Neural progenitor cell (in vitro differentiated cells): Measurements from ENCODE around the gene CNTNAP2. TPM values are rescaled to one million over a fixed set of nuclear protein-coding genes. Genes with fewer than 3 reads are reported as not detected.

Source experiments
- DNase-seq: peaks from one replicate; pipeline ENCODE4 v3.0.0-alpha.2; 2016; ENCODE audit warnings: low spot score
- H2AFZ ChIP-seq: fragments of 200-600 bp; sonication (generic); replicated peaks from 2 replicates; pipeline ENCODE4 v1.6.1; 2016; ENCODE audit warnings: antibody characterized with exemption
- H3F3A ChIP-seq: fragments of 200-600 bp; sonication (generic); 2 replicates; pipeline ENCODE4 v1.6.1; 2016; ENCODE audit warnings: antibody characterized with exemption, low read depth
- H3K27ac ChIP-seq: fragments of 200-600 bp; sonication (generic); 2 replicates; pipeline ENCODE4 v1.5.1; 2016; ENCODE audit warnings: mild to moderate bottlenecking
- H3K27me3 ChIP-seq: fragments of 200-600 bp; sonication (generic); 2 replicates; pipeline ENCODE4 v1.6.1; 2016; ENCODE audit warnings: mild to moderate bottlenecking, moderate library complexity
- H3K36me3 ChIP-seq: fragments of 200-600 bp; sonication (generic); 2 replicates; pipeline ENCODE4 v1.5.1; 2016
- H3K4me1 ChIP-seq: fragments of 200-600 bp; sonication (generic); 2 replicates; pipeline ENCODE4 v1.6.1; 2016; ENCODE audit warnings: mixed run types
- H3K4me2 ChIP-seq: fragments of 200-600 bp; sonication (generic); 2 replicates; pipeline ENCODE4 v1.6.1; 2016
- H3K4me3 ChIP-seq: fragments of 200-600 bp; sonication (generic); 2 replicates; pipeline ENCODE4 v1.5.1; 2016
- H3K79me2 ChIP-seq: fragments of 200-600 bp; sonication (generic); 2 replicates; pipeline ENCODE4 v1.6.1; 2016; ENCODE audit warnings: low read depth
- H3K9ac ChIP-seq: fragments of 200-600 bp; sonication (generic); 2 replicates; pipeline ENCODE4 v1.6.1; 2016
- H3K9me3 ChIP-seq: fragments of 200-600 bp; sonication (generic); 2 replicates; pipeline ENCODE4 v1.5.1; 2016; ENCODE audit warnings: low read depth
- H4K20me1 ChIP-seq: fragments of 200-600 bp; sonication (generic); 2 replicates; pipeline ENCODE4 v1.6.1; 2016; ENCODE audit warnings: low read depth
- H3K27ac Mint-ChIP-seq: 3 replicates; pipeline ENCODE4 v1.8.0; 2021; ENCODE audit warnings: mixed read lengths
- H3K27me3 Mint-ChIP-seq: 2 replicates; pipeline ENCODE4 v1.8.0; 2022; ENCODE audit warnings: low read depth, mild to moderate bottlenecking, inconsistent platforms, moderate library complexity, mixed read lengths; ENCODE audit not compliant: insufficient read depth
- H3K36me3 Mint-ChIP-seq: 3 replicates; pipeline ENCODE4 v1.8.0; 2021; ENCODE audit warnings: mixed read lengths
- H3K4me1 Mint-ChIP-seq: 3 replicates; pipeline ENCODE4 v1.8.0; 2021; ENCODE audit warnings: mixed read lengths
- H3K4me3 Mint-ChIP-seq: 3 replicates; pipeline ENCODE4 v1.8.0; 2021; ENCODE audit warnings: mild to moderate bottlenecking, moderate library complexity, mixed read lengths
- H3K9me3 Mint-ChIP-seq: 3 replicates; pipeline ENCODE4 v1.8.0; 2020; ENCODE audit warnings: mixed read lengths
- EZH2 ChIP-seq: fragments of 200-600 bp; sonication (generic); IDR thresholded peaks from 2 replicates; pipeline ENCODE4 v1.6.1; 2017; ENCODE audit warnings: antibody characterized with exemption, mild to moderate bottlenecking, moderate library complexity
- EZH2phosphoT487 ChIP-seq: fragments of 200-600 bp; sonication (generic); IDR thresholded peaks from 2 replicates; pipeline ENCODE4 v1.6.1; 2017; ENCODE audit warnings: antibody characterized with exemption
- total RNA-seq: library from RNA; depleted of rRNA; stranded (reverse); fragments of >200 nt; gene quantifications from 2 replicates; pipeline ENCODE4 v1.2.3, GENCODE V29; 2015; ENCODE audit warnings: low replicate concordance
- TF ChIP-seq, protein P1 (sequence below): fragments of 200-600 bp; sonication (generic); IDR thresholded peaks from 2 replicates; pipeline ENCODE4 v1.5.1; 2017; ENCODE audit warnings: antibody characterized with exemption, mild to moderate bottlenecking

CNTNAP2 gene
- total RNA-seq, 1 donor from 2014 or later: 126 TPM

GRCh38 chr7:148397056-148397455 lies 2280.5 kb downstream of the CNTNAP2 start:
- no peak overlapping the region for H3K27ac Mint-ChIP-seq
- Histone ChIP-seq H3K9ac (no peak overlapping the region), H3F3A (peaks cover 26% of the 10 kb centered on the region), H2AFZ (no peak overlapping the region), H3K4me2 (peak overlapping the region; percentile 46), H4K20me1 (peaks cover 66% of the 10 kb centered on the region), H3K4me3 (no peak overlapping the region), H3K27ac (no peak overlapping the region), H3K9me3 (no peaks in the 10 kb centered on the region), H3K4me1 (peaks cover 52% of the 10 kb centered on the region), H3K36me3 (no peaks in the 10 kb centered on the region), H3K27me3 (no peaks in the 10 kb centered on the region), H3K79me2 (peaks cover 100% of the 10 kb centered on the region)
- H3K4me1 Mint-ChIP-seq: peaks cover 47% of the 10 kb centered on the region
- H3K9me3 Mint-ChIP-seq: peaks cover 13% of the 10 kb centered on the region
- DNase-seq: peak; percentile 37
- H3K4me3 Mint-ChIP-seq: no peak overlapping the region
- peaks cover 2% of the 10 kb centered on the region for H3K27me3 Mint-ChIP-seq
- TF ChIP-seq EZH2phosphoT487: no peak
- TF ChIP-seq EZH2: no peak
- TF ChIP-seq, protein P1, sequence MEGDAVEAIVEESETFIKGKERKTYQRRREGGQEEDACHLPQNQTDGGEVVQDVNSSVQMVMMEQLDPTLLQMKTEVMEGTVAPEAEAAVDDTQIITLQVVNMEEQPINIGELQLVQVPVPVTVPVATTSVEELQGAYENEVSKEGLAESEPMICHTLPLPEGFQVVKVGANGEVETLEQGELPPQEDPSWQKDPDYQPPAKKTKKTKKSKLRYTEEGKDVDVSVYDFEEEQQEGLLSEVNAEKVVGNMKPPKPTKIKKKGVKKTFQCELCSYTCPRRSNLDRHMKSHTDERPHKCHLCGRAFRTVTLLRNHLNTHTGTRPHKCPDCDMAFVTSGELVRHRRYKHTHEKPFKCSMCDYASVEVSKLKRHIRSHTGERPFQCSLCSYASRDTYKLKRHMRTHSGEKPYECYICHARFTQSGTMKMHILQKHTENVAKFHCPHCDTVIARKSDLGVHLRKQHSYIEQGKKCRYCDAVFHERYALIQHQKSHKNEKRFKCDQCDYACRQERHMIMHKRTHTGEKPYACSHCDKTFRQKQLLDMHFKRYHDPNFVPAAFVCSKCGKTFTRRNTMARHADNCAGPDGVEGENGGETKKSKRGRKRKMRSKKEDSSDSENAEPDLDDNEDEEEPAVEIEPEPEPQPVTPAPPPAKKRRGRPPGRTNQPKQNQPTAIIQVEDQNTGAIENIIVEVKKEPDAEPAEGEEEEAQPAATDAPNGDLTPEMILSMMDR: no peak
- peaks cover 44% of the 10 kb centered on the region for H3K36me3 Mint-ChIP-seq

DNA sequence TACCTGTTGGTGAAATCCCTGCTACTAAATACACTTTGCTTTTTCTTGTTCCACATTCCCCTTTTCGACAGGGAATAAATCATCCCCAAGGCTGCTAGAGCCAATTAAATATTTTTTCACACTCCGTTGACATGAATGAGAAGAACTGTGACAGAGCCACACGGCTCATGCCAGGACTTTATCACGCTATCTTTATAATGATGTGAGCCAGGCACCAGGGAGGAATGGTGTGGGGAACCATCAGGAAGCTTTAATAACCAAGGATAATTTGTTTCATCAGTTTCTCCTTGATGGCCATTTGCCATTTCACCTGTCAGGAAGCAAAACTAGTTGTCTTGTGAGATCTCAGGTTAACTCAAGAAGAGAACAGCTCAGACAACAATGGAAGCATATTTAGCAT lies 2280.9 kb downstream of the CNTNAP2 start:
- no peaks in the 10 kb centered on the region for H3K27me3 ChIP-seq
- Mint-ChIP-seq H3K4me1 (peaks cover 47% of the 10 kb centered on the region), H3K9me3 (peaks cover 15% of the 10 kb centered on the region), H3K4me3 (no peak overlapping the region), H3K36me3 (peaks cover 48% of the 10 kb centered on the region), H3K27me3 (peaks cover 2% of the 10 kb centered on the region), H3K27ac (no peak overlapping the region)
- no peaks in the 10 kb centered on the region for H3K36me3 ChIP-seq
- H3K27ac ChIP-seq: no peak overlapping the region
- peaks cover 31% of the 10 kb centered on the region for H3F3A ChIP-seq
- no peak overlapping the region for H3K4me3 ChIP-seq
- H3K9me3 ChIP-seq: no peaks in the 10 kb centered on the region
- no peak for TF ChIP-seq EZH2phosphoT487
- TF ChIP-seq, protein P1: no peak
- no peak for TF ChIP-seq EZH2
- DNase-seq: no peak
- peaks cover 100% of the 10 kb centered on the region for H3K79me2 ChIP-seq
- H2AFZ ChIP-seq: no peak overlapping the region
- H4K20me1 ChIP-seq: peaks cover 61% of the 10 kb centered on the region
- peak overlapping the region; percentile 46 for H3K4me2 ChIP-seq
- H3K9ac ChIP-seq: no peak overlapping the region
- H3K4me1 ChIP-seq: peaks cover 56% of the 10 kb centered on the region

GRCh38 chr7:148397985-148398384 lies 2281.4 kb downstream of the CNTNAP2 start:
- Mint-ChIP-seq H3K27ac (no peak overlapping the region), H3K9me3 (peaks cover 15% of the 10 kb centered on the region), H3K27me3 (peaks cover 2% of the 10 kb centered on the region), H3K4me3 (no peak overlapping the region), H3K4me1 (peaks cover 47% of the 10 kb centered on the region), H3K36me3 (peaks cover 45% of the 10 kb centered on the region)
- Histone ChIP-seq H3K27ac (no peak overlapping the region), H3K4me3 (no peak overlapping the region), H3K4me1 (peaks cover 56% of the 10 kb centered on the region), H3F3A (peaks cover 35% of the 10 kb centered on the region), H4K20me1 (peaks cover 57% of the 10 kb centered on the region), H3K36me3 (no peaks in the 10 kb centered on the region), H3K4me2 (peak overlapping the region; percentile 11), H2AFZ (no peak overlapping the region), H3K79me2 (peaks cover 100% of the 10 kb centered on the region), H3K9me3 (no peaks in the 10 kb centered on the region), H3K9ac (no peak overlapping the region), H3K27me3 (no peaks in the 10 kb centered on the region)
- DNase-seq: no peak
- TF ChIP-seq EZH2phosphoT487: no peak
- no peak for TF ChIP-seq EZH2
- TF ChIP-seq, protein P1: no peak
